Activated CD4-positive, alpha-beta T cell treated with anti-CD3 and anti-CD28 coated beads for 4 hours (primary cell): ENCODE results near the gene CX3CL1.
"Not testable (repeated sequence)": the region's sequence is repeated elsewhere in the genome, so short reads cannot be mapped to it uniquely, and the experiment has no call there.

Source experiments
- DNase-seq, 2 donors: peaks; one replicate each; pipeline ENCODE4 v3.0.0-alpha.2; 2020

CX3CL1 gene

DNA sequence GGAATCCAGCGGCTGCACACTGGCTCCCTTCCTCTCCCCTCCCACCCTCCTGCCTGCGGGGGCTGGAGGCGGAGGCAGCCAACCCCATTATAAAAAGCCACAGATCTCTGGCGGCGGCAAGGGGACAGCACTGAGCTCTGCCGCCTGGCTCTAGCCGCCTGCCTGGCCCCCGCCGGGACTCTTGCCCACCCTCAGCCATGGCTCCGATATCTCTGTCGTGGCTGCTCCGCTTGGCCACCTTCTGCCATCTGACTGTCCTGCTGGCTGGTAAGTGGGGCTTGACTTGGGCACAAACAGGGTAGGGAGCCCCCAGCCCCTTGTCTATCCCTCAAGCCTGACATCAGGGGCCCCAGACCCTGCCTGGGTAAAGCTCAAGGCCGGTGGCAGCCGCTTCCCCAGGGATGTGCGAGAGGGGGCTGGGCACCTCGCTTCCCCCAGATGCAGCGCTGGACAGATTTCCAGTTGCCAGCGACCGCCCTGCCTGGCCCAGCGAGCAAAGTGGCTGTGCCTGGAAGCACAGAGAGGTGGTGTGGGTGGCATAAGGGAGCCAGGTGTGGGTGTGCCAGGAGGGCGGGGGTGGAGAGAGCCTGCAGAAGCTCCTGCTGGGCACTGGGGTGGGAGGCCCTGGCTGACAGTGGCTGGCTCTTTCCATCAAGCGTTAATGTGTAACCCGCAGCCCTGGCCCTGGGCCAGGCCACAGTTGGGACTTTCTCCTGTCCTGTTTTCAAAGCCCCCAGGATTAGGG is at the start of gene CX3CL1:
TSS of gene CX3CL1 (plus strand) at position 119 of the 745 bp plus-strand sequence. CDS start at position 198, 79 bp downstream.
- no peak for DNase-seq

DNA sequence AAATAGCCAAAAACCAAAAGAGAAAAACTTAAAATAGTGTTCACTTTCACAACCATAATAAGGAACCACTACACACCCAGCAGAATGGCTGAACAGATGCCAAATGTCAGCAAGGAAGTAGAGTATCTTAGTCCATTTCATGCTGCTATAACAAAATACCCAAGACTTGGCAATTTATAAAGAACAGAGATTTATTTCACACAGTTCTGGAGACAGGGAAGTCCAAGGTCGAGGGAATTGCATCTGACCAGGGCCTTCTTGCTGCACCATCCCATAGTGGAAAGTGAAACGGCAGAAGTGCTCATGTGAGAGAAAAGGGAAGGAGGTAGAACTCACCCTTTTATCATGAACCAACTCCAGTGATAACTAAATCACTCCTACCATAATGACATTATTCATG is 47.5 kb upstream of the CX3CL1 start:
- DNase-seq: no peak

DNA sequence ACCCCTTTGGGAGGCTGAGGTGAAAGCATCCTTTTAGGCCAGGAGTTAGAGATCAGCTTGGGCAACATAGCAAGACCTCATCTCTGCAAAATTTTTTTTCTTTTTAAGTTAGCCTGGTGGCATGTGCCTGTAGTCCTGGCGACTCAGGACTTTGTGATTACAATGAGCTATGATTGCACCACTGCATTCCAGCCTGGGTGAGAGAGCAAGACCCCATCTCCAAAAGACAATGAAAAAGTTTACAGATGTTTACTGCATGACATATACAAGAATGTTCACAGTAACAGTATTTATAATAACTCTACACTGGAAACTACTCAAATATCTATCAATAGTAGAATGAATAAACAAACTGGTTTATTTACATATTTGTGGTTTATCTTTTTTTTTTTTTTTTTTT is 46.8 kb upstream of the CX3CL1 start:
- DNase-seq: no peak

GRCh38 chr16:57329718-57330327 is 42.5 kb upstream of the CX3CL1 start:
- no peak for DNase-seq

DNA sequence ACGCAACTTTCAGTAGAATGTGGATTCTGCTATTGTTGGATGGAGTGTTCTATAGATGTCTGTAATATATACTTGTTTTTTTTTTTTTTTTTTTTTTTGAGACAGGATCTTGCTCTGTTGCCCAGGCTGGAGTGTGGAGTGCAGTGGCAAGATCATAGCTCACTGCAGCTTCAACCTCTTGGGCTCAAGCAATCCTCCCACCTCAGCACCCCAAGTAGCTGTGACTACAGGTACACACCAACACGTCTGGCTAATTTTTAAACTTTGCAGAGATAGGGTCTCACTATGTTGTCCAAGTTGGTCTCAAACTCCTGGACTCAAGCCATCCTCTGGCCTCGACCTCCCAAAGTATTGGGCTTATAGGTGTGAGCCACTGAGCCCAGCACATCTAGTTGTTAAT is 40.9 kb upstream of the CX3CL1 start:
- DNase-seq: no peak

DNA sequence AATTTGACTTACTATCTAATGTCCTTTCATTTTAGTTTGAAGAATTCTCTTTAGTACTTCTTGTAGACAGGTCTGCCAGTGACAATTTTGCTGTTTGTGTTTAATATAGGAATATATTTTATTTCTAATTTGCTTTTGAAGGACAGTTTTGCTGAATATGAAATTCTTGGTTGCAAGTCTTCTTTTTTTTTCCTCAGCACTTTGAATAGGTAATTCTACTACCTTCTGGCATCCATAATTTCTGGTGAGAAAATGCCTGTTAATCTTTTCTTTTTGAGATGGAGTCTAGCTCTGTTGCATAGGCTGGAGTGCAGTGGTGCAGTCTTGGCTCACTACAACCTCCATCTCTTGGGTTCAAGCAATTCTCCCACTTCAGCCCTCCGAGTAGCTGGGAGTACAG is 38.9 kb upstream of the CX3CL1 start:
- DNase-seq: no peak

- DNase-seq: no peak
Measured at GRCh38 chr16:57335366-57335765, 36.9 kb upstream of the CX3CL1 start.

GRCh38 chr16:57341062-57341440 is 31.2 kb upstream of the CX3CL1 start:
- DNase-seq: no peak

- no peak for DNase-seq
Measured at GRCh38 chr16:57341441-57342303, 30.6 kb upstream of the CX3CL1 start.

- not testable (repeated sequence) for DNase-seq
Measured at GRCh38 chr16:57342606-57343005, 29.7 kb upstream of the CX3CL1 start.

DNA sequence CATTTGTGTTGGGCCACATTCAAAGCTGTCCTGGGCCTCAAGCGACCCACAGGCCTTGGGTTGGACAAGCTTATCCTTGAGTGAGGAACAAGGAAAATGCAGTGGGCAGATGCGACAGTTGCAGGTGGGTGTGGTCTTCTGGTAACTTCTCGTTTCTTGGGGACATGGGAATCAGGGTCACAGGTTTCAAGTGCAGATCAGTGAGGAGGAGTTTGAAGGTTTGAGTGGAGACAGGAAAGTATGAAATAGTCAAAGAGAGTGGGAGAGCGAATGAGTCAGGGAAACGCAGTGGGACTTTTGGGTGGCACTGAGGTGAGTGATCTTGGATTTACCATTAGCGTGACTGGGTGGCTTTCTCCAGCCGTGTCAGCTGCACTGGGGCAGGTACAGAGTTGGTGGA is 29.1 kb upstream of the CX3CL1 start:
- DNase-seq: no peak

GRCh38 chr16:57344094-57344493 is 28.2 kb upstream of the CX3CL1 start:
- DNase-seq: not testable (repeated sequence)

DNA sequence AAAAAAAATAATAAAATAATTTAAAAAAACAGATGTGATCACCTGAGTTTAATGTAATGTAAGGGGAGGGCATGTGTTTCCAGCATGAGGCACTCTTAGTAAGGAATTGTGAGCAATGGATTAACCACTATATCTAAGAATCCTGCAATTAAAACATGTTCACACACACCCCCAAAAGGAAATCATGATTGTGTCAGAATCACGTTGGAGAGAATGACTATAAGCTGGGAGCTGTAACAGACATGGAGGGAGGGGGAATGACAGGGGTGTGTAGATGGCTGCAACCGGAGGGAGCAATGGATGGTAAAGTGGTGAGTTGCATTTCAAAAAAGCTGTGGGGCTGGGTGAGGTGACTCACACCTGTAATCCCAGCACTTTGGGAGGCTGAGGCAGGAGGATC is 27.3 kb upstream of the CX3CL1 start:
- DNase-seq: no peak

DNA sequence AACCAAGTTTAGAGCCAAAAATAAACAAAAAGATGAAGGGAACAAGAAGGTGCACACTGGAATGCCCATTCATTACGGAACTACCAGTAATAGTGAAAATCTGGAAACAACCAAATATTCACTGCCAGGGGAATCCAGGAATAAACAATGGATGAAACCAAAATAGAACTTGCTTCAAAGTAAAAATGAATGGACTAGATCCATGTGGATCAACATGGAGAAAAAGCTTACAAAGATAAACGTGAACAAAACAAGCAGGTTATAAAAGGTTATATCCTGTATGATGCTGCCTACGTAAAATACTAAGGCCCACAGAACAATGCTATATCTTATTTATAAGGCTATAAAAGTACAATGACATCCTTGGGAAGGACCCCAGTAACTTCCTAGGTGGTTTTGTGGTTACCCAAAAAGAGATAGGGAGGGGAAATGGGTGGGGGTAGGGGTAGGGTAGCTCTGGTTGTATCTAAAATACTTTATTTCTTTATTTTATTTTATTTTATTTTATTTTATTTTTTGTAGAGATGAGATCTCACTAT is 26.6 kb upstream of the CX3CL1 start:
- no peak for DNase-seq

DNA sequence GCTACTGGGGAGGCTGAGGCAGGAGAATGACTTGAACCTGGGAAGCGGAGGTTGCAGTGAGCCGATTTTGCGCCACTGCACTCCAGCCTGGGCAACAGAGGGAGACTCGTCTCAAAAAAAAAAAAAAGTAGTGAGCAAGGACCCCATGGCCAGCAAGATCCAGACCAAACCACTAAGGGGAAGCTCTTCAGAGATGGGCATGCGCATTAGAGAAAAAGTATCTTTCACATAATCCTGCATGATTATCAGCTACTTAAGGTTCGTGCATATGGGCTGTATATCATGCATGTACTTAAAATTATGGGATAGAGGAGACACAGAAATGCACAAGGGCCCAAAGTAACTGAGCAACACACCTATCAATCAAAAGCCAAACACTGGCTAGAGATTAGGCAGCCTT is 24.4 kb upstream of the CX3CL1 start:
- no peak for DNase-seq

- DNase-seq: no peak
Measured at GRCh38 chr16:57348327-57348726, 24.0 kb upstream of the CX3CL1 start.

GRCh38 chr16:57349212-57350031 is 22.9 kb upstream of the CX3CL1 start:
- DNase-seq: no peak

GRCh38 chr16:57352636-57353047 is 19.6 kb upstream of the CX3CL1 start:
- DNase-seq: no peak

DNA sequence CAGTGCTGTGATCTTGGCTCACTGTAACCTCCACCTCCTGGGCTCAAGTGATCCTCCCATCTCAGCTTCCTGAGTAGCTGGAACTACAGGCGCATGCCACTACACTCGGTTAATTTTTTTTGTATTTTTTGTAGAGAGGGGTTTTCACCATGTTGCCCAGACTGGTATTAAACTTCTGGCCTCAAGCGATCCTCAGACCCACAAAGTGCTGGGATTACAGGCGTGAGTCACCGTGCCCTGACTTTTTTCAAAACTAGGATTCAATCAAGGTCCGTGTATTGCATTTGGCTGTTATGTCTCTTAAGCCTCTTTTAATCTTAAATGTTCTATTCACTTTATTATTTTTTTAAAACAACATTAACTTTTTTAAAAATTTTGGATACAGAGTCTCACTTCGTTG is 18.0 kb upstream of the CX3CL1 start:
- DNase-seq: no peak

- DNase-seq: no peak
Measured at GRCh38 chr16:57355898-57356414, 16.3 kb upstream of the CX3CL1 start.

DNA sequence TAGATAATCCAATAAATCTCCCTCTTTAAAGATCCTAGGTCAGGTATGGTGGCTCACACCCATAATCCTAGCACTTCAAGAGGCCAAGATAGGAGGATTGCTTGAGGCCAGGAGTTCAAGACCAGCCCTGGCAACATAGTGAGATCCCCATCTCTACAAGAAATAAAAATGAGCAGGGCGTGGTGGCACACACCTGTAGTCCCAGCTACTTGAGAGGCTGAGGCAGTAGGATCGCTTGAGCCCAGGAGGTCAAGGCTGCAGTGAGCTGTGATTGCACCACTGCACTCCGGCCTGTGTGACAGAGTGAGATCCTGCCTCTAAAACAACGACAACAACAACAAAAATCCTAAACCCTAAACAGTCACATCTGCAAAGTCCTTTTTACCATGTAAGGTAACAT is 15.7 kb upstream of the CX3CL1 start:
- DNase-seq: no peak

GRCh38 chr16:57357330-57358085 is 14.8 kb upstream of the CX3CL1 start:
- no peak for DNase-seq
